Measurements from ENCODE around the gene TEDDM1. TPM values are rescaled to one million over a fixed set of nuclear protein-coding genes. Genes with fewer than 3 reads are reported as not detected.

Gene TEDDM1
- total and polyA plus RNA-seq, 2 of the 13 experiments (the other 11 are each of a cell fraction or from before 2014, with no cell fraction given) = not detected

GRCh38 chr1:182391362-182392049, 9.0 kb downstream of the TEDDM1 start, which contains the start of gene GLUL (continued):
- TF ChIP-seq ZNF318 (CRISPR knock-in tag; IDR thresholded peaks at IDR 0.05) (peak; percentile 91; the same call in 1 of the 2 replicates), ZNF501 (CRISPR knock-in tag; IDR thresholded peaks at IDR 0.05) (peak; percentile 83; the same call in 1 of the 2 replicates), ZNF788 (CRISPR knock-in tag; IDR thresholded peaks at IDR 0.05; ENCODE audit: borderline replicate concordance) (no peak; the same call in 1 of the 2 replicates), SATB2 (CRISPR knock-in tag; IDR thresholded peaks at IDR 0.05) (peak; percentile 35; the same call in 1 of the 2 replicates), NONO (IDR thresholded peaks at IDR 0.05) (no peak), NONO (CRISPR knock-in tag; conservative IDR thresholded peaks at IDR 0.05) (peak; percentile 89), MED8 (CRISPR knock-in tag; IDR thresholded peaks at IDR 0.05; ENCODE audit: insufficient replicate concordance) (peak; percentile 86), GTF2F1 (IDR thresholded peaks at IDR 0.05; ENCODE audit: low read length) (peak; percentile 92), RXRB (CRISPR knock-in tag; IDR thresholded peaks at IDR 0.05; ENCODE audit: borderline replicate concordance) (no peak), ZBTB7B (CRISPR knock-in tag; IDR thresholded peaks at IDR 0.05) (peak; percentile 54), ZNF230 (CRISPR knock-in tag; IDR thresholded peaks at IDR 0.05) (peak; percentile 7; the same call in 1 of the 2 replicates), HNF4A (CRISPR knock-in tag; IDR thresholded peaks at IDR 0.05) (no peak), ZNF576 (CRISPR knock-in tag; IDR thresholded peaks at IDR 0.05) (no peak), RFX5 (IDR thresholded peaks at IDR 0.05; ENCODE audit: low read depth, low read length) (0 out of 2 replicates have a peak, but pooled peaks have one; percentile 21), SOX5 (CRISPR knock-in tag; IDR thresholded peaks at IDR 0.05; ENCODE audit: borderline replicate concordance) (peak; percentile 36; the same call in 1 of the 2 replicates), MXD1 (CRISPR knock-in tag; IDR thresholded peaks at IDR 0.05) (peak; percentile 83; the same call in 1 of the 2 replicates), ZNF670 (CRISPR knock-in tag; IDR thresholded peaks at IDR 0.05; ENCODE audit: borderline replicate concordance) (0 out of 2 replicates have a peak, but pooled peaks have one; percentile 51), TBP (CRISPR knock-in tag; IDR thresholded peaks at IDR 0.05) (no peak), ZNF44 (CRISPR knock-in tag; IDR thresholded peaks at IDR 0.05) (peak; percentile 65; the same call in 1 of the 2 replicates), CREM (IDR thresholded peaks at IDR 0.05) (no peak), CREM (CRISPR knock-in tag; IDR thresholded peaks at IDR 0.05) (no peak)
